GM12864 (cell line): ENCODE data around the gene BAHCC1.

Experiments
- DNase-seq: peaks from one replicate; pipeline ENCODE4 v3.0.0-alpha.2; 2011; ENCODE audit warnings: low read depth
- H3K4me3 ChIP-seq: 2 replicates; pipeline ENCODE4 v1.5.1; 2011; ENCODE audit warnings: mild to moderate bottlenecking, low read depth, low read length, control low read depth
- TF ChIP-seq, protein P1 (sequence below): IDR thresholded peaks from 2 replicates; pipeline ENCODE4 v1.5.1; 2011; ENCODE audit warnings: low read depth, mild to moderate bottlenecking, moderate library complexity, low read length, control low read depth, inconsistent platforms; ENCODE audit errors: missing control alignments

Gene BAHCC1

DNA sequence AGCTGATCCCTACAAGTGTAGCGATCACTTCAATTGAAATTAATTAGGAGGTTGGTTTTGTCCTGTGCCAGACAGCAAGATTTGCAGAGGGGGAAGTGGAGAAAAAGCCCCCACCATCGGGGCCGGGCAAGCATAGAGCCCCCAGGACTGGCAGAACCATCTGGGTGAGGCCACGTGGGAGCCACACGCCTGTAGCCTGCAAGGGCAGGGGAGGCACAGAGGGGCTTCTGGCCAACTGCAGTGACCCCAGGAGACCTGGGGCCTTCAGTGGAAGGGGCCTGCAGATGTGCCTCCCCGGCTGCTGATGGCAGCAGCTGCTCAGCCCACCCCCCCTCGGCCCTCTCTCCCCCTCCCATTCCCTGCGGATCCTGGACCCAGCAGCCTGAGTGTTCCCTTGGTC, 54.1 kb downstream of the BAHCC1 start:
- no peak for DNase-seq
- H3K4me3 ChIP-seq: no peak overlapping the region
- TF ChIP-seq, protein P1, sequence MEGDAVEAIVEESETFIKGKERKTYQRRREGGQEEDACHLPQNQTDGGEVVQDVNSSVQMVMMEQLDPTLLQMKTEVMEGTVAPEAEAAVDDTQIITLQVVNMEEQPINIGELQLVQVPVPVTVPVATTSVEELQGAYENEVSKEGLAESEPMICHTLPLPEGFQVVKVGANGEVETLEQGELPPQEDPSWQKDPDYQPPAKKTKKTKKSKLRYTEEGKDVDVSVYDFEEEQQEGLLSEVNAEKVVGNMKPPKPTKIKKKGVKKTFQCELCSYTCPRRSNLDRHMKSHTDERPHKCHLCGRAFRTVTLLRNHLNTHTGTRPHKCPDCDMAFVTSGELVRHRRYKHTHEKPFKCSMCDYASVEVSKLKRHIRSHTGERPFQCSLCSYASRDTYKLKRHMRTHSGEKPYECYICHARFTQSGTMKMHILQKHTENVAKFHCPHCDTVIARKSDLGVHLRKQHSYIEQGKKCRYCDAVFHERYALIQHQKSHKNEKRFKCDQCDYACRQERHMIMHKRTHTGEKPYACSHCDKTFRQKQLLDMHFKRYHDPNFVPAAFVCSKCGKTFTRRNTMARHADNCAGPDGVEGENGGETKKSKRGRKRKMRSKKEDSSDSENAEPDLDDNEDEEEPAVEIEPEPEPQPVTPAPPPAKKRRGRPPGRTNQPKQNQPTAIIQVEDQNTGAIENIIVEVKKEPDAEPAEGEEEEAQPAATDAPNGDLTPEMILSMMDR: no peak

DNA sequence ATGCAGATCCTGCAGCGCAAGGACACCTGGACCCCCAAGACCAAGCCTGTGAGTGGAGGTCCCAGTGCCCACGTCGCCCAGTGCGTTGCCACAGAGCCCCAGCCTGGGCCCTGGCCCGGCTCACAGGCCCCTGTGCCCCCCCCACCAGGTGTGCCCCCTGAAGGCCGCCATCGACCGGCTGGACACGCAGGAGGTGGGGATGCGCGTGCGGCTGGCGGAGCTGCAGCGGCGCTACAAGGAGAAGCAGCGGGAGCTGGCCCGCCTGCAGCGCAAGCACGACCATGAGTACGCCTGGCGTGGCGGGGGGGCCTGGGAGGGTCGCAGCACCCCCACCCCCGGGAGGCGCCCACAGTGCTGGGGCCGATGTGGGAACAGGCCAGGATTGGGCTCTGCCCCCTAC, 56.6 kb downstream of the BAHCC1 start:
- TF ChIP-seq, protein P1: no peak
- DNase-seq: no peak
- H3K4me3 ChIP-seq: no peak overlapping the region

DNA sequence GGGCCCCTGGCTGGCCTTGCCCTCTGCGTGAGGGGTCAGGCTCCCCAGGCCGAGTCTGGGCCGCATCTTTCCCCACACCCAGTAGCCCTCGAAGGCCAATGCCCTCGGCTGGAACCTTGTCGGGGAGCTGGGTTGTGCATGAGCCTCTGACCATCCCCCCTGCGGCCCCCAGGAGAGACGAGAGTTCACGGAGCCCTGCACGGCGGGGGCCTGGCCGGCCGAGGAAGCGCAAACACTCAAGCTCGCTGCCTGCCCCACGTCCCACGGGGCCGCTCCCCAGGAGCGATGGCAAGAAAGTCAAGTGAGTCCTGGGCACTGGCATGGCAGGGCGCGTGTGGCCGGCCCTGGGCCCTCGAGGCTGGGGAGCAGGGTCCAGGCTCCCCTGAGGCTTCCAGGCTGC, 57.3 kb downstream of the BAHCC1 start:
- H3K4me3 ChIP-seq: no peak overlapping the region
- TF ChIP-seq, protein P1: no peak
- no peak for DNase-seq

DNA sequence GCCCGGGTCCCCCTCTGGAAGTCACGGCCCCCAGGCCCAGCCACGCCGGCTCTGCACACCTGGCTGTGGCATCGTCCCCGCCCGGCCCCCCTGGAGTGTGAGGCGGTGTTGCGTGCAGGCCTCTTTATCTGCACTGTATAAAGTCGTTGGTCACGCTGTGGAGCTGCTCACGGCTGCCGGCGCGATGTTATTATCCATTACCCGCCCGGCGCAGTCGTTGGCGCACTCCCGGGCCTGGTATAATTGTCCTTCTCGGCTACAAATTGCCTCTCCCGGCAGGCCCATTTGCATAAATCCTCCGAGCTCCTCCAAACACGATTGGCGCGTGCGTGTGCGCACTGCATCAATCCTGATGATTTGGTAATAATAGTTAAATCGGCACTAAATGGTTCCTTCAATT, 57.8 kb downstream of the BAHCC1 start:
- TF ChIP-seq, protein P1: no peak
- H3K4me3 ChIP-seq: no peak overlapping the region
- no peak for DNase-seq

DNA sequence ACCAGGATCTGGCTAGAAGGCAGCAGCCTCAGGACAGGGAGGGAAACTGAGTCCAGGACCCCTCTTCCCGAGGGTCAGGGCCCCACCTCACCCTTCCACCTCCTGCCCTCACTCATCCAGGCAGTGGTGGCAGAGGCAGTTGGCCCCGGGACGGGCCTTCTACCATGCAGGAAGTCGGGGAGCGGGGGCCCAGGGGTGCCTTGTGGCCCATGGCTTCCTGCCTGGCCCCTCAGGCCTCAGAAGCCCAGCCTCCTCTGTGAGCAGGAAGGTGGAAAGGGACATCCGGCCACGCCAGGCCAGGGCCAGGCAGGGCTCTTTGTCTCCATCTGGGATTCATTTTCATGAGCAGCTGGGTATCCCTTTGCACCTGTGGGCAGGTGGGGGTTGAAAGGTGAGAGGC, 58.5 kb downstream of the BAHCC1 start:
- TF ChIP-seq, protein P1: no peak
- no peak overlapping the region for H3K4me3 ChIP-seq
- no peak for DNase-seq

DNA sequence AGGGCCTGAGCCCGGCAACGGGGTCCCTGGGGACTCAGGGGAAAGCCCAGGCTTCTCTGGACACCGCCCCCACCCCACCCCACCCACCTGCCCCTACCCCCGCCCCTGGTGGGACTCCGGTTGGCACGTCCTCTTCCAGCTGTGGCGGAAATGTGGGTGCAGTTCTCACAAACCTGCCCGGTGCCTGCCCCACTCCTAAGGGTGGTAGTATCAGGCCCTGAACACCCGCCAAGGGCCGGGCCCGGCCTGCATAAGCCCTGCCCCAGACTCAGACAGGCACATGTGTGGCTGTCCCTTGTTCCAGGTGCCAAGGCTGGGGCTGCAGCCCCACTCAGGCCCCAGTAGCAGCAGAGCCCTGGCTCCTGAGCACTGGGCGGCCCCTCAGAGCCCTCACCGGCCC, 59.2 kb downstream of the BAHCC1 start:
- TF ChIP-seq, protein P1: no peak

DNA sequence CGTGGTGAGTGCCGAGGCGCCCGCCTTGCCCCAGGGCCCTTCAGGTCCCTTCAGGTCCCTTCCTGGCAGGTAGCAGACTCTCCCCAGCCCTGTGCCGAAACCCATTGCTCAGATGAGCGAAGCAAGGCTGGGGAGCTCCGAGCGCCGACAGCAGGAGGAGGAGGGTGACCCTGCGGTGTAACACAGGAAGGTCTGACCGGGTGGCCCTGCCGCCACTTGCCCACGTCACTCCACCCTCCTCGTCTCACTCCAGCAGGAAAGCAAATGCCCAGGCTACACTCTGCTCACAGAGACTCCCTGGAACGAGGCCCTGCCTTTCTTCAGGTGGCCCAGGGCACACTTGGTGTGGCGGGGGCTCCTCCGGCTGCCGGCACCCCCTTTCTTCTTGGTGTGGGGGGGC, 60.1 kb downstream of the BAHCC1 start:
- TF ChIP-seq, protein P1: no peak
- no peak for DNase-seq
- H3K4me3 ChIP-seq: no peak overlapping the region

More for the DNA sequence above, 59.2 kb downstream of the BAHCC1 start:
- no peak overlapping the region for H3K4me3 ChIP-seq
- DNase-seq: no peak
